H1 (cell line): ENCODE data around the gene PIK3R5. TPM values are rescaled to one million over a fixed set of nuclear protein-coding genes. Genes with fewer than 3 reads are reported as not detected.

ENCODE experiments used
- POLR2AphosphoS5 ChIP-seq: IDR thresholded peaks from 2 replicates; pipeline ENCODE4 v1.6.1; 2011; ENCODE audit warnings: low read depth, low read length
- TAF1 ChIP-seq: IDR thresholded peaks from 2 replicates; pipeline ENCODE4 v1.6.1; 2011; ENCODE audit warnings: mild to moderate bottlenecking, low read depth, low read length
- YY1 ChIP-seq: IDR thresholded peaks from 2 replicates; pipeline ENCODE4 v1.6.1; 2011; ENCODE audit warnings: low read depth, mild to moderate bottlenecking, low read length
- polyA plus RNA-seq, 7 experiments: library from polyadenylated mRNA; depleted of rRNA in 3 of 7; stranded (reverse) in 5 of 7; unstranded in 2 of 7; fragments of >200 nt in 5 of 7; fragments of 200-250 nt in 2 of 7; gene quantifications; 1 replicate in 5 of 7; 2 replicates in 1 of 7; 4 replicates in 1 of 7; pipeline versions ENCODE4 v1.2.1 to v1.2.3, GENCODE V29; 2011 to 2013; ENCODE audit warnings: missing spikeins in 2 of 7, mixed read lengths in 2 of 7
- total RNA-seq: library from RNA; stranded (reverse); fragmentation: NEBNext Ultra II Directional; extraction: Animal tissue kit (Norgen Biotek cat#: 25700); gene quantifications from 2 replicates; pipeline ENCODE4 v1.2.1, GENCODE V29; 2021

PIK3R5 gene
- total and polyA plus RNA-seq, 2 of the 8 experiments (the other 6 are each of a cell fraction or from before 2014, with no cell fraction given): 2.7 to 4.3 TPM

- TF ChIP-seq YY1 (no peak), POLR2AphosphoS5 (no peak), TAF1 (no peak)
Observed at GRCh38 chr17:8948462-8948861, 17.0 kb downstream of the PIK3R5 start (continued).
